K562 (cell line): Measurements from ENCODE around the gene NF2. TPM values are rescaled to one million over a fixed set of nuclear protein-coding genes. Genes with fewer than 3 reads are reported as not detected.

ENCODE experiments used
- ATAC-seq: fragments of 200-7000 bp; cut with Tn5 transposase; 3 replicates; pipeline ENCODE4 v1.9.1; 2020; ENCODE audit warnings: moderate library complexity
- BruUV-seq: library from RNA; stranded (reverse); fragments of 400-500 nt; replicated peaks from 2 replicates; lab custom pipeline; 2021; lab: Mats Ljungman, UMichigan
- CTCF ChIA-PET: fragments of 300-600 bp; formaldehyde crosslinking; extraction: SDS; loops from one replicate; lab custom pipeline; 2021; ENCODE audit warnings: low intra/inter-chr PET ratio; lab: Yijun Ruan, JAX
- POLR2A ChIA-PET: fragments of 300-600, 350-650 bp; sonication (Branson Sonifier 250); formaldehyde crosslinking; extraction: SDS; loops from one replicate; lab custom pipeline; 2021; ENCODE audit warnings: antibody characterized with exemption, inconsistent platforms; lab: Yijun Ruan, JAX
- DNase-seq, 4 experiments: peaks; one replicate each; pipeline versions ENCODE4 v3.0.0 to v3.0.0-alpha.2; 2011 to 2018; ENCODE audit warnings: low spot score in 3 of 4, mixed read lengths in 3 of 4; ENCODE audit errors: extremely low read depth in 1 of 4
- FAIRE-seq: peaks from 2 replicates; lab custom pipeline; 2011; peaks lifted over from hg19 to GRCh38; lab: Jason Lieb, UNC
- H2AFZ ChIP-seq: 2 replicates; pipeline ENCODE4 v1.6.0; 2011; ENCODE audit warnings: low read depth, low read length, control low read depth, inconsistent platforms
- H3K27ac ChIP-seq: fragments of 200-600 bp; 3 replicates; pipeline ENCODE4 v1.8.0; 2011; ENCODE audit warnings: low read depth, mild to moderate bottlenecking, control low read depth, inconsistent platforms, low read length, moderate library complexity, mixed read lengths; ENCODE audit errors: extremely low read depth
- H3K27me3 ChIP-seq, 2 experiments: fragments of 300-600 bp in 1 of 2; 2 replicates in 1 of 2; 3 replicates in 1 of 2; pipeline versions ENCODE4 v1.6.0 to v1.8.0; 2011; ENCODE audit warnings: inconsistent platforms in 2 of 2, low read length in 2 of 2, mild to moderate bottlenecking in 1 of 2, mixed read lengths in 1 of 2, moderate library complexity in 1 of 2; ENCODE audit not compliant: control insufficient read depth in 2 of 2, insufficient read depth in 2 of 2
- H3K36me3 ChIP-seq: fragments of 300-600 bp; 3 replicates; pipeline ENCODE4 v1.8.0; 2011; ENCODE audit warnings: mild to moderate bottlenecking, low read length, inconsistent platforms; ENCODE audit not compliant: control insufficient read depth, insufficient read depth
- H3K4me1 ChIP-seq, 2 experiments: fragments of 200-600 bp in 1 of 2; replicated peaks in 1 of 2; 2 replicates in 1 of 2; 3 replicates in 1 of 2; pipeline versions ENCODE4 v1.5.1 to v1.8.0; 2011; ENCODE audit warnings: inconsistent platforms in 2 of 2, low read length in 2 of 2, mild to moderate bottlenecking in 1 of 2, mixed read lengths in 1 of 2, moderate library complexity in 1 of 2; ENCODE audit not compliant: control insufficient read depth in 2 of 2, insufficient read depth in 2 of 2
- H3K4me2 ChIP-seq: 2 replicates; pipeline ENCODE4 v1.6.1; 2011; ENCODE audit warnings: low read length, control low read depth, inconsistent platforms, mixed read lengths; ENCODE audit not compliant: insufficient read depth
- H3K4me3 ChIP-seq: fragments of 200-600 bp; sonication (generic), shearing (Covaris generic); 2 replicates; pipeline ENCODE4 v1.5.1; 2016; ENCODE audit warnings: control low read depth, inconsistent platforms
- H3K79me2 ChIP-seq: fragments of 200-600 bp; 3 replicates; pipeline ENCODE4 v1.8.0; 2011; ENCODE audit warnings: low read length, inconsistent platforms; ENCODE audit not compliant: control insufficient read depth, insufficient read depth
- H3K9ac ChIP-seq, 2 experiments: 2 replicates each; pipeline versions ENCODE4 v1.6.0 to v1.6.1; 2011; ENCODE audit warnings: low read depth in 2 of 2, low read length in 2 of 2, control low read depth in 1 of 2, inconsistent platforms in 1 of 2, mild to moderate bottlenecking in 1 of 2, mixed read lengths in 1 of 2; ENCODE audit not compliant: insufficient read depth in 1 of 2
- H3K9me1 ChIP-seq: one replicate; pipeline ENCODE4 v1.6.0; 2011; ENCODE audit warnings: inconsistent platforms, mild to moderate bottlenecking, low read length, moderate library complexity; ENCODE audit not compliant: control insufficient read depth, insufficient read depth
- H3K9me3 ChIP-seq: replicated peaks from 2 replicates; pipeline ENCODE4 v1.5.1; 2011; ENCODE audit warnings: low read depth, low read length, inconsistent platforms; ENCODE audit not compliant: control insufficient read depth, insufficient read depth
- H4K20me1 ChIP-seq: replicated peaks from 2 replicates; pipeline ENCODE4 v1.6.1; 2011; ENCODE audit warnings: low read length, inconsistent platforms, mixed read lengths; ENCODE audit not compliant: control insufficient read depth, insufficient read depth
- EWSR1 ChIP-seq: fragments of 450-650 bp; IDR thresholded peaks from 2 replicates; pipeline ENCODE4 v1.6.1; 2018; ENCODE audit warnings: borderline replicate concordance, mild to moderate bottlenecking, low read depth, moderate library complexity; ENCODE audit not compliant: partially characterized antibody
- FOXK2 ChIP-seq, 2 experiments: fragments of 450-650 bp; IDR thresholded peaks in 1 of 2; conservative IDR thresholded peaks in 1 of 2; 2 replicates each; pipeline ENCODE4 v1.6.1; 2016; ENCODE audit warnings: low read depth in 2 of 2, mild to moderate bottlenecking in 1 of 2
- FUS ChIP-seq: fragments of 200-400 bp; formaldehyde crosslinking; optimal IDR thresholded peaks from 2 replicates; pipeline ENCODE3; 2017; ENCODE audit warnings: low read depth, low read length
- MECOM ChIP-seq: fragments of 250-450 bp; sonication (Bioruptor Pico); IDR thresholded peaks from 2 replicates; pipeline ENCODE4 v1.8.0; 2022; ENCODE audit warnings: inconsistent platforms
- RFX7 ChIP-seq: fragments of 250-450 bp; sonication (Bioruptor Pico); IDR thresholded peaks from 2 replicates; pipeline ENCODE4 v1.5.1; 2021; ENCODE audit warnings: mild to moderate bottlenecking
- VEZF1 ChIP-seq: fragments of 200-800 bp; sonication (Bioruptor generic); IDR thresholded peaks from 2 replicates; pipeline ENCODE4 v1.6.1; 2017; ENCODE audit warnings: missing genetic modification characterization, missing compliant biosample characterization
- XRCC4 ChIP-seq: IDR thresholded peaks from one replicate; pipeline ENCODE4 v1.6.1; 2011; ENCODE audit not compliant: insufficient read depth, insufficient read length; ENCODE audit errors: extremely low read depth
- ZFP91 ChIP-seq: sonication (generic); formaldehyde crosslinking; IDR thresholded peaks from 2 replicates; pipeline ENCODE4 v1.8.0; 2022; ENCODE audit warnings: mild to moderate bottlenecking, missing genetic modification reagents
- ZNF592 ChIP-seq: fragments of 450-650 bp; IDR thresholded peaks from 2 replicates; pipeline ENCODE4 v1.6.1; 2017; ENCODE audit warnings: antibody characterized with exemption, mild to moderate bottlenecking
- ZNF655 ChIP-seq: fragments of 250-450 bp; sonication (Bioruptor Pico); IDR thresholded peaks from 2 replicates; pipeline ENCODE4 v1.5.0; 2021
- WGBS: fragments of 100-300 bp; shearing (Covaris generic); methylation state at CpG from one replicate; pipeline ENCODE4 v1.1.6; 2016; ENCODE audit warnings: low coverage, mixed read lengths; ENCODE audit not compliant: insufficient coverage; ENCODE audit errors: missing lambda C conversion rate; 5-methylcytosine and 5-hydroxymethylcytosine counted together
- in situ Hi-C: fragments of 300-500 bp; cut with MboI; formaldehyde crosslinking; loops from 4 replicates; pipeline ENCODE4 v1.15.0; 2018; ENCODE audit warnings: inconsistent platforms, mixed read lengths
- intact Hi-C: fragments of 100-400 bp; cut with micrococcal nuclease; formaldehyde crosslinking; loops from 2 replicates; pipeline ENCODE4 v1.14.2; 2022
- polyA plus RNA-seq, 8 experiments: library from polyadenylated mRNA; depleted of rRNA in 4 of 8; stranded (reverse) in 5 of 8; unstranded in 3 of 8; fragments of >200 nt; fragmentation: Nextera tagmentation in 2 of 8; fragmentation: Illumina TruSeq in 1 of 8; extraction: Ambion mirVana in 2 of 8; extraction: Trizol in 1 of 8; gene quantifications; 2 replicates each; pipeline versions ENCODE4 v1.2.1 to v1.2.3, GENCODE V29; 2011 to 2014; ENCODE audit warnings: inconsistent platforms in 1 of 8, missing spikeins in 1 of 8
- total RNA-seq, 7 experiments: library from RNA; depleted of rRNA in 6 of 7; stranded (reverse); fragments of >200 nt in 6 of 7; fragmentation: Illumina TruSeq in 2 of 7; extraction: Trizol in 2 of 7; gene quantifications; 2 replicates each; pipeline versions ENCODE4 v1.2.1 to v1.2.3, GENCODE V29; 2011 to 2021; ENCODE audit warnings: low replicate concordance in 1 of 7

Gene NF2
- total and polyA plus RNA-seq, 9 of the 15 experiments (the other 6 are each of a cell fraction or from before 2014, with no cell fraction given) = 2.2 to 32.5 (median 15.2) TPM

- TF ChIP-seq MECOM (CRISPR knock-in tag) = no peak
- no peak for TF ChIP-seq VEZF1 (CRISPR knock-in tag)
- no peak for TF ChIP-seq FOXK2 (conservative IDR thresholded peaks at IDR 0.05 in 1 of 2, IDR thresholded peaks at IDR 0.05 in 1 of 2; ENCODE audit: low read depth in 2 of 2)
- no peak for TF ChIP-seq ZNF592
- TF ChIP-seq EWSR1 = no peak
- TF ChIP-seq RFX7 = no peak
- TF ChIP-seq FUS = no peak
- no peak for TF ChIP-seq ZNF655 (CRISPR knock-in tag)
- no peak for TF ChIP-seq ZFP91
- TF ChIP-seq XRCC4 = no peak
- TF ChIP-seq, all 486 proteins: peak for 0
- 77% methylated on average over 5 of the region's 6 CpGs for whole genome bisulfite sequencing
- Histone ChIP-seq H3K27me3 (no peaks in the 10 kb centered on the region), H3K9me1 (no peaks in the 10 kb centered on the region), H3K79me2 (peaks cover 67% of the 10 kb centered on the region), H3K36me3 (peaks cover 9% of the 10 kb centered on the region; the same call in 2 of the 3 replicates), H3K9ac (no peak overlapping the region), H3K4me2 (no peak overlapping the region), H3K9me3 (no peaks in the 10 kb centered on the region), H3K4me3 (no peak overlapping the region), H3K4me1 (peaks cover 0 to 12% of the 10 kb centered on the region in 2 experiments; a peak in 3 of 5 replicates), H4K20me1 (peaks cover 17% of the 10 kb centered on the region; the same call in 1 of the 2 replicates), H2AFZ (no peak overlapping the region), H3K27ac (no peak overlapping the region)
- BruUV-seq = no TSS peak
- DNase-seq = no peak
- FAIRE-seq = no peak
- intact Hi-C loops = no loop called here
- ChIA-PET CTCF (interaction anchor here (0.6 kb wide), 1 partner anchor 595 kb away, joined by 3 read pairs; no protein-coding TSS in a partner anchor), POLR2A (no interaction called here)
- in situ Hi-C loops = no loop called here
- no peak for ATAC-seq
Measured at GRCh38 chr22:29630987-29631386, 27.6 kb downstream of the NF2 start.
